Measurements from ENCODE around the gene CCR8. TPM values are rescaled to one million over a fixed set of nuclear protein-coding genes. Genes with fewer than 3 reads are reported as not detected.

The CCR8 gene
- total RNA-seq, 1 experiment from 2014 or later, result not detected

DNA sequence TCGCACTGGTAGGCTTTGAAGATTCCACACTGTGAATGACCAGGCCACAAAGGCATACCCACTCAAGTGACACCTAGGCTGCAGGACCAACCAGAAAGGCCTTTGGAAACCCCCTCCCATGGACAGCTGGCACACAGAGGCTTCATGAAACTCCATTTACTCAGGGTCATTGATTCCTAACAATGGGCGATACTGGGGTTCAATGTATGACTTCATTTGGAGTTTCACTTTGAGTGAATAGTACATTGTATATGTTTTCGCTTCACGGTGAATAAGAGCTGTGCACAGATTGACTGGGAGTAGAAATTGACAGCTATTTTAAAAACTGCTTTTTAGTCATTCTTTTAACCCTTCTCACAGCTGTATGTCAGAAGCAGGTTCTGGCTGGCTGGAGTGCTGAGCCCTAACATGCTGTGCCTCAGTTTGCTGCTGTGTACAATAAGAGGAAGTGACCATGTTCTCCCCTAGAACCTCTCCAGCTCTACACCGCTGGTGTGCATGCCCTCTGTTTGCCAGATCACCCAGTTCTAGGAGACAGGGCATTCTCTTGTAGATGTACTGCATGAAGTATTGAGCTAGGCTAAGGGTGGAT is 34.2 kb upstream of the CCR8 start:
- ChIA-PET RAD21 (ENCODE audit: low non-redundant PET in 1 of 2, low total read pairs in 2 of 2, uncharacterized antibody in 2 of 2, unreplicated experiment in 2 of 2) (no interaction called here), POLR2A (no interaction called here), CTCF (no interaction called here)
- Histone ChIP-seq H3K9me3 (ENCODE audit: control insufficient read depth in 1 of 2, insufficient read depth in 1 of 2, low read depth in 1 of 2, low read length in 2 of 2) (no peaks in the 10 kb centered on the region), H3K4me3 (replicated peaks in 1 of 2; ENCODE audit: low read depth in 1 of 2, low read length in 2 of 2) (no peak overlapping the region), H3K9me2 (ENCODE audit: insufficient read depth) (no peaks in the 10 kb centered on the region), H4K20me1 (ENCODE audit: insufficient read depth) (no peaks in the 10 kb centered on the region), H3K4me1 (ENCODE audit: control insufficient read depth in 1 of 2, insufficient read depth in 2 of 2, low read length in 2 of 2) (0 out of 4 replicates have a peak, but pooled peaks cover 0 to 4% of the 10 kb centered on the region in 2 experiments), H2AFZ (ENCODE audit: low read depth, low read length, poor library complexity, severe bottlenecking) (no peak overlapping the region), H3K79me2 (ENCODE audit: insufficient read depth, low read length) (no peaks in the 10 kb centered on the region), H3K27ac (ENCODE audit: low read depth, low read length) (no peak overlapping the region), H3K27me3 (ENCODE audit: insufficient read depth, low read length) (no peaks in the 10 kb centered on the region), H3K4me2 (ENCODE audit: low read length) (no peak overlapping the region), H3K36me3 (ENCODE audit: control insufficient read depth in 1 of 2, insufficient read depth in 2 of 2, low read length in 2 of 2) (no peaks in the 10 kb centered on the region), H3K9ac (ENCODE audit: low read length) (no peak overlapping the region)
- BruUV-seq (replicated peaks), result no TSS peak
- TF ChIP-seq SIN3A (IDR thresholded peaks at IDR 0.05; ENCODE audit: low read depth) (no peak), YY1 (IDR thresholded peaks at IDR 0.05; ENCODE audit: extremely low read depth, insufficient replicate concordance, low read depth, low read length) (no peak), JUND (IDR thresholded peaks at IDR 0.05) (no peak), EZH2phosphoT487 (IDR thresholded peaks at IDR 0.05; ENCODE audit: borderline replicate concordance) (no peak), CEBPB (IDR thresholded peaks at IDR 0.05; ENCODE audit: low read depth) (no peak), ELF1 (IDR thresholded peaks at IDR 0.05; ENCODE audit: borderline replicate concordance, low read depth) (no peak), ZFX (IDR thresholded peaks at IDR 0.05) (no peak), EZH2 (IDR thresholded peaks at IDR 0.05) (no peak), RAD21 (IDR thresholded peaks at IDR 0.05; ENCODE audit: low read depth) (no peak)
- TF ChIP-seq, protein P1, sequence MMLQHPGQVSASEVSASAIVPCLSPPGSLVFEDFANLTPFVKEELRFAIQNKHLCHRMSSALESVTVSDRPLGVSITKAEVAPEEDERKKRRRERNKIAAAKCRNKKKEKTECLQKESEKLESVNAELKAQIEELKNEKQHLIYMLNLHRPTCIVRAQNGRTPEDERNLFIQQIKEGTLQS (IDR thresholded peaks at IDR 0.05), result no peak
- ATAC-seq (no peak), DNase-seq (ENCODE audit: low read depth, low spot score) (no peak)
- intact Hi-C loops (cut with micrococcal nuclease), result no loop called here
